Measurements from ENCODE around the gene RASAL2.

Gene RASAL2

GRCh38 chr1:178528953-178529335 lies 435.0 kb downstream of the RASAL2 start:
- no peak for DNase-seq

GRCh38 chr1:178529364-178530036 lies 435.6 kb downstream of the RASAL2 start:
- no peak for DNase-seq

- DNase-seq = no peak
These were observed 436.1 kb downstream of the RASAL2 start for GRCh38 chr1:178530037-178530402.

GRCh38 chr1:178530502-178530901 lies 436.6 kb downstream of the RASAL2 start:
- DNase-seq = no peak

GRCh38 chr1:178531887-178532286 lies 438.0 kb downstream of the RASAL2 start:
- DNase-seq = no peak

GRCh38 chr1:178532392-178532791 lies 438.5 kb downstream of the RASAL2 start:
- peak; percentile 74 for DNase-seq

GRCh38 chr1:178533121-178533946 lies 439.4 kb downstream of the RASAL2 start:
- no peak for DNase-seq
